Mucosa of descending colon (tissue), 3 donors: ENCODE measurements around the gene RHBDF2. TPM values are rescaled to one million over a fixed set of nuclear protein-coding genes. Genes with fewer than 3 reads are reported as not detected.

Source experiments
- ATAC-seq: fragments of 200-7000 bp; cut with Tn5 transposase; one replicate; pipeline ENCODE4 v1.9.1; 2020; ENCODE audit warnings: mild to moderate bottlenecking, moderate library complexity
- DNase-seq, 3 donors: peaks; one replicate each; pipeline ENCODE4 v3.0.0-alpha.2; 2020
- H3K36me3 ChIP-seq: fragments of 200-600 bp; one replicate; pipeline ENCODE4 v1.8.0; 2021; ENCODE audit warnings: low read depth, mild to moderate bottlenecking
- H3K4me1 ChIP-seq: fragments of 200-600 bp; one replicate; pipeline ENCODE4 v1.8.0; 2021; ENCODE audit warnings: low read depth, mild to moderate bottlenecking
- H3K4me3 ChIP-seq: fragments of 200-600 bp; one replicate; pipeline ENCODE4 v1.8.0; 2021; ENCODE audit warnings: mild to moderate bottlenecking
- H3K9me3 ChIP-seq: fragments of 200-600 bp; one replicate; pipeline ENCODE4 v1.8.0; 2021; ENCODE audit warnings: mild to moderate bottlenecking
- CTCF ChIP-seq: fragments of 200-600 bp; IDR thresholded peaks from one replicate; pipeline ENCODE4 v1.8.0; 2022; ENCODE audit warnings: antibody characterized with exemption, mild to moderate bottlenecking
- intact Hi-C, 2 donors: fragments of 100-400 bp; cut with DNase I in 1 of 2; cut with micrococcal nuclease in 1 of 2; formaldehyde crosslinking; loops; one replicate each; pipeline versions ENCODE4 v1.11.0 to v1.11.1; 2022; cut with DNase I, micrococcal nuclease
- total RNA-seq, 3 donors: library from RNA; stranded (reverse); fragmentation: NEBNext Ultra II Directional in 2 of 3; extraction: Animal tissue kit (Norgen Biotek cat#: 25700) in 2 of 3; gene quantifications; one replicate each; pipeline versions ENCODE4 v1.2.1 to v1.2.4, GENCODE V29; 2021 to 2023
- donor health status: DM: no; HTN: no; CAD: no; lungs with moderate emphysema.
- donor health status: DM: no; HTN: no; CAD: no.
- donor health status: DM: no; HTN: yes; CAD: no.

RHBDF2 gene
- total RNA-seq, 3 donors from 2014 or later: 11.2 to 20.8 (median 18.9) TPM

- Histone ChIP-seq H3K4me1 (no peaks in the 10 kb centered on the region), H3K9me3 (no peaks in the 10 kb centered on the region), H3K36me3 (no peaks in the 10 kb centered on the region), H3K4me3 (no peak overlapping the region)
- TF ChIP-seq CTCF: no peak
- intact Hi-C loops: no loop called here
- ATAC-seq (no peak), DNase-seq (no peak)
Observed at GRCh38 chr17:76433693-76434092, 67.5 kb downstream of the RHBDF2 start.

GRCh38 chr17:76432712-76433336, 68.4 kb downstream of the RHBDF2 start:
- ATAC-seq: no peak
- intact Hi-C loops: no loop called here
- TF ChIP-seq CTCF: no peak

GRCh38 chr17:76432004-76432403, 69.2 kb downstream of the RHBDF2 start:
- H3K9me3 ChIP-seq: no peaks in the 10 kb centered on the region
- ATAC-seq (no peak), DNase-seq (no peak)
- H3K4me3 ChIP-seq: no peak overlapping the region
- intact Hi-C loops: no loop called here
- H3K4me1 ChIP-seq: no peaks in the 10 kb centered on the region
- H3K36me3 ChIP-seq: no peaks in the 10 kb centered on the region
- no peak for TF ChIP-seq CTCF

More at GRCh38 chr17:76432712-76433336, 68.4 kb downstream of the RHBDF2 start:
- no peak for DNase-seq
- no peaks in the 10 kb centered on the region for H3K9me3 ChIP-seq
- H3K36me3 ChIP-seq: no peaks in the 10 kb centered on the region
- H3K4me1 ChIP-seq: no peaks in the 10 kb centered on the region
- no peak overlapping the region for H3K4me3 ChIP-seq

GRCh38 chr17:76431509-76431908, 69.7 kb downstream of the RHBDF2 start:
- no peaks in the 10 kb centered on the region for H3K4me1 ChIP-seq
- TF ChIP-seq CTCF: no peak
- no peak overlapping the region for H3K4me3 ChIP-seq
- intact Hi-C loops: no loop called here
- no peaks in the 10 kb centered on the region for H3K36me3 ChIP-seq
- DNase-seq (no peak), ATAC-seq (no peak)
- no peaks in the 10 kb centered on the region for H3K9me3 ChIP-seq

GRCh38 chr17:76428511-76428910, 72.7 kb downstream of the RHBDF2 start:
- no peaks in the 10 kb centered on the region for H3K4me1 ChIP-seq
- DNase-seq (no peak), ATAC-seq (no peak)
- intact Hi-C loops: no loop called here
- H3K4me3 ChIP-seq: no peak overlapping the region
- no peak for TF ChIP-seq CTCF
- no peaks in the 10 kb centered on the region for H3K9me3 ChIP-seq
- H3K36me3 ChIP-seq: no peaks in the 10 kb centered on the region
